ENCODE results near the gene MAPKAP1. TPM values are rescaled to one million over a fixed set of nuclear protein-coding genes. Genes with fewer than 3 reads are reported as not detected.

MAPKAP1 gene
- total and polyA plus RNA-seq, 2 experiments from 2014 or later, result 68.4 to 98.5 TPM

GRCh38 chr9:125707472-125707804, 430 bp upstream of the MAPKAP1 start:
- H3F3A ChIP-seq (replicated peaks; ENCODE audit: low read depth), result no peaks in the 10 kb centered on the region; the same call in 1 of the 2 replicates
- peaks cover 42% of the 10 kb centered on the region for H3K79me2 ChIP-seq (replicated peaks; ENCODE audit: insufficient read depth)
- no peaks in the 10 kb centered on the region; the same call in 2 of the 3 replicates for H3K9me3 Mint-ChIP-seq
- H4K20me1 ChIP-seq (replicated peaks; ENCODE audit: insufficient read depth), result no peaks in the 10 kb centered on the region
- peaks cover 33% of the 10 kb centered on the region for H3K4me1 Mint-ChIP-seq
- no peaks in the 10 kb centered on the region for H3K9me2 ChIP-seq (ENCODE audit: insufficient read depth)
- DNase-seq (ENCODE audit: low spot score) (no peak), ATAC-seq (peak; percentile 6)
- no peaks in the 10 kb centered on the region for H3K36me3 ChIP-seq (ENCODE audit: insufficient read depth)
- H3K4me1 ChIP-seq (ENCODE audit: insufficient read depth), result 0 out of 2 replicates have a peak, but pooled peaks cover 10% of the 10 kb centered on the region
- peak overlapping the region; percentile 86 for H3K4me2 ChIP-seq
- no peak for TF ChIP-seq JUNB (IDR thresholded peaks at IDR 0.05; ENCODE audit: unreplicated experiment)
- TF ChIP-seq STAT1 (IDR thresholded peaks at IDR 0.05; ENCODE audit: unreplicated experiment), result no peak
- TF ChIP-seq EZH2phosphoT487 (IDR thresholded peaks at IDR 0.05; ENCODE audit: unreplicated experiment), result no peak
- TF ChIP-seq CREB1 (CRISPR knock-in tag; IDR thresholded peaks at IDR 0.05; ENCODE audit: low read depth), result no peak
- TF ChIP-seq NANOG (IDR thresholded peaks at IDR 0.05; ENCODE audit: borderline replicate concordance), result no peak
- TF ChIP-seq REST (IDR thresholded peaks at IDR 0.05; ENCODE audit: unreplicated experiment), result no peak
- TF ChIP-seq POLR2AphosphoS5 (IDR thresholded peaks at IDR 0.05; ENCODE audit: low read depth), result no peak
- no peak for TF ChIP-seq ETS1 (IDR thresholded peaks at IDR 0.05)
- no peak for TF ChIP-seq ZNF331 (CRISPR knock-in tag; IDR thresholded peaks at IDR 0.05; ENCODE audit: low read depth)
- no peak for TF ChIP-seq ZNF114 (CRISPR knock-in tag; IDR thresholded peaks at IDR 0.05)
- TF ChIP-seq ZNF462 (CRISPR knock-in tag; IDR thresholded peaks at IDR 0.05), result no peak
- no peak for TF ChIP-seq CTCF (conservative IDR thresholded peaks at IDR 0.05; ENCODE audit: low read depth in 2 of 2)
- no peak for TF ChIP-seq EZH2 (IDR thresholded peaks at IDR 0.05; ENCODE audit: low read depth, unreplicated experiment)
- H3K4me3 Mint-ChIP-seq, result peak overlapping the region; percentile 87
- peaks cover 2% of the 10 kb centered on the region for H3K27me3 Mint-ChIP-seq (ENCODE audit: insufficient read depth, low read depth, poor library complexity)
- H3K27ac Mint-ChIP-seq, result peak overlapping the region; percentile 78; the same call in 1 of the 2 replicates
- H3K27me3 ChIP-seq (ENCODE audit: insufficient read depth), result no peaks in the 10 kb centered on the region
- no peaks in the 10 kb centered on the region for H3K36me3 Mint-ChIP-seq (ENCODE audit: low read depth)
- H3K4me3 ChIP-seq, result peak overlapping the region; percentile 85; the same call in 1 of the 2 replicates
- peak overlapping the region; percentile 82; the same call in 1 of the 2 replicates for H3K27ac ChIP-seq (ENCODE audit: low read depth)
- H2AFZ ChIP-seq, result peak overlapping the region; percentile 96

Data from GM23338 (cell line).